ENCODE results near the gene MRPL54.
"Not testable (repeated sequence)": the region's sequence is repeated elsewhere in the genome, so short reads cannot be mapped to it uniquely, and the experiment has no call there.

Gene MRPL54

GRCh38 chr19:3745363-3746045 lies 17.0 kb upstream of the MRPL54 start:
- Histone ChIP-seq H3K79me2 (ENCODE audit: control insufficient read depth, insufficient read depth, low read length, unreplicated experiment) (no peaks in the 10 kb centered on the region), H3K36me3 (ENCODE audit: insufficient read depth, low read length) (no peaks in the 10 kb centered on the region), H3K27me3 (ENCODE audit: insufficient read depth, low read length) (no peaks in the 10 kb centered on the region), H3K4me1 (ENCODE audit: control insufficient read depth, insufficient read depth, low read length, unreplicated experiment) (no peaks in the 10 kb centered on the region), H2AFZ (ENCODE audit: low read length, unreplicated experiment) (no peak overlapping the region), H3K27ac (ENCODE audit: low read depth, low read length) (no peak overlapping the region), H3K4me3 (ENCODE audit: low read depth, low read length) (no peak overlapping the region)

GRCh38 chr19:3746371-3747056 lies 16.0 kb upstream of the MRPL54 start:
- Histone ChIP-seq H3K27ac (ENCODE audit: low read depth, low read length) (no peak overlapping the region), H3K36me3 (ENCODE audit: insufficient read depth, low read length) (no peaks in the 10 kb centered on the region), H3K27me3 (ENCODE audit: insufficient read depth, low read length) (no peaks in the 10 kb centered on the region), H3K79me2 (ENCODE audit: control insufficient read depth, insufficient read depth, low read length, unreplicated experiment) (no peaks in the 10 kb centered on the region), H3K4me1 (ENCODE audit: control insufficient read depth, insufficient read depth, low read length, unreplicated experiment) (no peaks in the 10 kb centered on the region), H3K4me3 (ENCODE audit: low read depth, low read length) (no peak overlapping the region), H2AFZ (ENCODE audit: low read length, unreplicated experiment) (no peak overlapping the region)

- H3K27me3 ChIP-seq (ENCODE audit: insufficient read depth, low read length): no peaks in the 10 kb centered on the region
- no peaks in the 10 kb centered on the region for H3K36me3 ChIP-seq (ENCODE audit: insufficient read depth, low read length)
- H3K4me3 ChIP-seq (ENCODE audit: low read depth, low read length): no peak overlapping the region
- no peaks in the 10 kb centered on the region for H3K4me1 ChIP-seq (ENCODE audit: control insufficient read depth, insufficient read depth, low read length, unreplicated experiment)
- H3K79me2 ChIP-seq (ENCODE audit: control insufficient read depth, insufficient read depth, low read length, unreplicated experiment): no peaks in the 10 kb centered on the region
- no peak overlapping the region for H2AFZ ChIP-seq (ENCODE audit: low read length, unreplicated experiment)
- H3K27ac ChIP-seq (ENCODE audit: low read depth, low read length): no peak overlapping the region
Measured at GRCh38 chr19:3748965-3749364, 13.5 kb upstream of the MRPL54 start.

GRCh38 chr19:3750211-3750610 lies 12.3 kb upstream of the MRPL54 start:
- no peak overlapping the region for H3K27ac ChIP-seq (ENCODE audit: low read depth, low read length)
- no peaks in the 10 kb centered on the region for H3K36me3 ChIP-seq (ENCODE audit: insufficient read depth, low read length)
- H3K4me1 ChIP-seq (ENCODE audit: control insufficient read depth, insufficient read depth, low read length, unreplicated experiment): no peaks in the 10 kb centered on the region

GRCh38 chr19:3751236-3751635 lies 11.2 kb upstream of the MRPL54 start:
- Histone ChIP-seq H3K27ac (ENCODE audit: low read depth, low read length) (no peak overlapping the region), H3K79me2 (ENCODE audit: control insufficient read depth, insufficient read depth, low read length, unreplicated experiment) (no peaks in the 10 kb centered on the region), H3K4me1 (ENCODE audit: control insufficient read depth, insufficient read depth, low read length, unreplicated experiment) (no peaks in the 10 kb centered on the region), H3K36me3 (ENCODE audit: insufficient read depth, low read length) (no peaks in the 10 kb centered on the region), H2AFZ (ENCODE audit: low read length, unreplicated experiment) (no peak overlapping the region), H3K4me3 (ENCODE audit: low read depth, low read length) (no peak overlapping the region), H3K27me3 (ENCODE audit: insufficient read depth, low read length) (no peaks in the 10 kb centered on the region)

More at GRCh38 chr19:3750211-3750610, 12.3 kb upstream of the MRPL54 start:
- Histone ChIP-seq H2AFZ (ENCODE audit: low read length, unreplicated experiment) (no peak overlapping the region), H3K27me3 (ENCODE audit: insufficient read depth, low read length) (no peaks in the 10 kb centered on the region), H3K4me3 (ENCODE audit: low read depth, low read length) (no peak overlapping the region), H3K79me2 (ENCODE audit: control insufficient read depth, insufficient read depth, low read length, unreplicated experiment) (no peaks in the 10 kb centered on the region)

GRCh38 chr19:3752492-3752891 lies 10.0 kb upstream of the MRPL54 start:
- H3K27ac ChIP-seq (ENCODE audit: low read depth, low read length): no peak overlapping the region
- H3K27me3 ChIP-seq (ENCODE audit: insufficient read depth, low read length): no peaks in the 10 kb centered on the region
- H3K79me2 ChIP-seq (ENCODE audit: control insufficient read depth, insufficient read depth, low read length, unreplicated experiment): no peaks in the 10 kb centered on the region
- no peaks in the 10 kb centered on the region for H3K36me3 ChIP-seq (ENCODE audit: insufficient read depth, low read length)
- H2AFZ ChIP-seq (ENCODE audit: low read length, unreplicated experiment): no peak overlapping the region
- no peak overlapping the region for H3K4me3 ChIP-seq (ENCODE audit: low read depth, low read length)
- no peaks in the 10 kb centered on the region for H3K4me1 ChIP-seq (ENCODE audit: control insufficient read depth, insufficient read depth, low read length, unreplicated experiment)

GRCh38 chr19:3753631-3754410 lies 8.7 kb upstream of the MRPL54 start:
- no peak overlapping the region for H3K27ac ChIP-seq (ENCODE audit: low read depth, low read length)
- H3K27me3 ChIP-seq (ENCODE audit: insufficient read depth, low read length): no peaks in the 10 kb centered on the region
- H2AFZ ChIP-seq (ENCODE audit: low read length, unreplicated experiment): no peak overlapping the region
- H3K36me3 ChIP-seq (ENCODE audit: insufficient read depth, low read length): no peaks in the 10 kb centered on the region
- H3K79me2 ChIP-seq (ENCODE audit: control insufficient read depth, insufficient read depth, low read length, unreplicated experiment): no peaks in the 10 kb centered on the region
- H3K4me1 ChIP-seq (ENCODE audit: control insufficient read depth, insufficient read depth, low read length, unreplicated experiment): no peaks in the 10 kb centered on the region
- no peak overlapping the region for H3K4me3 ChIP-seq (ENCODE audit: low read depth, low read length)

GRCh38 chr19:3757705-3758104 lies 4.8 kb upstream of the MRPL54 start:
- not testable (repeated sequence) for H3K36me3 ChIP-seq (ENCODE audit: insufficient read depth, low read length); H3K4me3 ChIP-seq (ENCODE audit: low read depth, low read length); H2AFZ ChIP-seq (ENCODE audit: low read length, unreplicated experiment); H3K27ac ChIP-seq (ENCODE audit: low read depth, low read length); H3K4me1 ChIP-seq (ENCODE audit: control insufficient read depth, insufficient read depth, low read length, unreplicated experiment); H3K27me3 ChIP-seq (ENCODE audit: insufficient read depth, low read length)
- peaks cover 11% of the 10 kb centered on the region for H3K79me2 ChIP-seq (ENCODE audit: control insufficient read depth, insufficient read depth, low read length, unreplicated experiment)

- not testable (repeated sequence) for H3K36me3 ChIP-seq (ENCODE audit: insufficient read depth, low read length); H3K4me3 ChIP-seq (ENCODE audit: low read depth, low read length); H3K27ac ChIP-seq (ENCODE audit: low read depth, low read length); H3K27me3 ChIP-seq (ENCODE audit: insufficient read depth, low read length); H3K4me1 ChIP-seq (ENCODE audit: control insufficient read depth, insufficient read depth, low read length, unreplicated experiment); H2AFZ ChIP-seq (ENCODE audit: low read length, unreplicated experiment)
- peaks cover 11% of the 10 kb centered on the region for H3K79me2 ChIP-seq (ENCODE audit: control insufficient read depth, insufficient read depth, low read length, unreplicated experiment)
Measured at GRCh38 chr19:3758297-3758696, 4.2 kb upstream of the MRPL54 start.

- no peak overlapping the region for H3K4me3 ChIP-seq (ENCODE audit: low read depth, low read length)
Measured at GRCh38 chr19:3759482-3760254, 2.8 kb upstream of the MRPL54 start.

More at GRCh38 chr19:3759482-3760254, 2.8 kb upstream of the MRPL54 start:
- Histone ChIP-seq H3K36me3 (ENCODE audit: insufficient read depth, low read length) (no peaks in the 10 kb centered on the region), H3K27me3 (ENCODE audit: insufficient read depth, low read length) (no peaks in the 10 kb centered on the region), H3K79me2 (ENCODE audit: control insufficient read depth, insufficient read depth, low read length, unreplicated experiment) (peaks cover 11% of the 10 kb centered on the region), H2AFZ (ENCODE audit: low read length, unreplicated experiment) (no peak overlapping the region), H3K4me1 (ENCODE audit: control insufficient read depth, insufficient read depth, low read length, unreplicated experiment) (peaks cover 2% of the 10 kb centered on the region), H3K27ac (ENCODE audit: low read depth, low read length) (no peak overlapping the region)
